Measurements from ENCODE around the gene OR6B1. TPM values are rescaled to one million over a fixed set of nuclear protein-coding genes. Genes with fewer than 3 reads are reported as not detected.
"Not testable (repeated sequence)": the region's sequence is repeated elsewhere in the genome, so short reads cannot be mapped to it uniquely, and the experiment has no call there.

The OR6B1 gene
- total RNA-seq, 1 donor from 2014 or later: not detected

GRCh38 chr7:144032516-144032915 is 32.4 kb downstream of the OR6B1 start:
- ATAC-seq (no peak), DNase-seq (ENCODE audit: missing footprints) (no peak)
- intact Hi-C loops (cut with DNase I): no loop called here

- DNase-seq (ENCODE audit: missing footprints) (no peak), ATAC-seq (no peak)
- intact Hi-C loops (cut with DNase I): no loop called here
These were observed 33.0 kb downstream of the OR6B1 start for GRCh38 chr7:144032985-144033709.

GRCh38 chr7:144035385-144035784 is 35.3 kb downstream of the OR6B1 start:
- DNase-seq (ENCODE audit: missing footprints): no peak
- ATAC-seq: no peak
- intact Hi-C loops (cut with DNase I): no loop called here

DNA sequence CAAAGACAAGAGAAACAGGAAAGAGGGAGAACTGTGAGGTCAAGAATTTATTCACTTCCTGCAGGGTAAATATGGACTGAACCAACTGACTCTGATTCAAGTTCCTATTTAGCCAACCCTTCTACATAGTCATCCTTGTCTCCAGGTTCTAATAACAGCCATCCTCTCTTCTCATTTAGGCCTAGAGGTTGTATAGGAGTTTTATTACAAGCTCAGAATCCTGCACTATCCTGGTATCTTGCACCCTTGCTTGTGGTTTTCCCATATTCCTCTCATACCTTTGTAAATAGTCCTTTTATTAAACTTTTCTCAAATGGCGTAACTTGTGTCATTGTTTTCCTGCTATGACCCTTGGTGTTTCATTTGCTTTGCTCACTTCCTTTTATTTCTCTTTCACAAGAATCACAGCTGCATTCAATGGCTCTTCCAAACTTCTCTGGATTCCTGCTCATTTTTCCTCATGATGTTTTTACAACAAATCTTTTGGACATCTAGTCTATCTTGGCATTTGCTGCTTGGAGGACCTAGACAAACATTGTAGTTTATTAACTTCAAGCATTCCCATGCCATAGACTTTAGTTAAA is 36.3 kb downstream of the OR6B1 start:
- ATAC-seq: no peak
- intact Hi-C loops (cut with DNase I): no loop called here

DNA sequence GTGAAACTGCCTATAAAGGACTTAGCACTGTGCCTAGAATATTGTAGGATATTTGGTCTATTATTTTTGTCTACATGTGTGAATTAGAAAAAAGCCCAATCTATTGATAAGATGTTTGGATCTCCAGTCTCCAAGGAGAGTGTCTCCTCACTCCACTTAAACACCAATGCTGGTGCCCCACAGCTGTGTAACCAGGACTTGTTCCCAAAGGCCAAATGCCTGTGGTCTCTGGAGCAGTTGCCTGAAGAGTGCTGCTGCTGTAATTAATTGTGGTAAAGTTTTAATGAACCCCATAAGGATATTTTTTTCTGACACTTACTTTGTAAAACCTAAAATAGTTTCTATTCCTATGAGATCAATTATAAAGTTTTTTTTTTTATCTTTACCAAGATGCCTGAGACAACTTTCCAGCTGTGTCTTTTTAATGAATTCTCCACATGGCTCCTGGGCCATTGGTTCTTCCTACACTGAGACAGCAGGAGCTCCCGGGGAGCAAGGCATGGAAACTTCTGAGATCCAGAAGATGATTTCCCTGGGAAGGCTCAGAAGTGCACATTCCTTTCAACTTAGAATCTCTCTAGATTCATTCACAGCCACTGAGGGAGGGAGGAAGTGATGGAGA is 37.4 kb downstream of the OR6B1 start:
- intact Hi-C loops (cut with DNase I): no loop called here
- DNase-seq (ENCODE audit: missing footprints) (no peak), ATAC-seq (peak; percentile 62)

More for the DNA sequence above, 36.3 kb downstream of the OR6B1 start:
- DNase-seq (ENCODE audit: missing footprints): no peak

DNA sequence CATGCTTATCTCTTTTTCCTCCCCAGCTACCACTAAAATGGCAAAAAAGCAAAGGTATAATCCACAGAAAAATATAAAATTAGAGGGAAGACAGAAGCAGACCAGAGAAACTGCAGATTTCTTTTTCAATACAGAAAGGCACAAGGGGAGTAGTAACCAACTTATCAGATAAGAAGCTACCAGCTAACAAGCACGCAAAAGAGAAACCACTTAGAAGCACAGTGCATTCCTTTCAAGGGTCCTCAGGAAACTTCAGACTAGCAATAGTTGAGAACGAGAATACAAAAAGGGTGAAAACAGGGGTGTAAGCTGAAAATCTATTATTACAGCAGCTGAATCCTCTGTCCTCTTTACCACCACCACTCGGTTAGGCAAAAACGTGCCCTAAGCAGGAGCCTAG is 38.8 kb downstream of the OR6B1 start:
- intact Hi-C loops (cut with DNase I): no loop called here
- ATAC-seq (no peak), DNase-seq (ENCODE audit: missing footprints) (no peak)

DNA sequence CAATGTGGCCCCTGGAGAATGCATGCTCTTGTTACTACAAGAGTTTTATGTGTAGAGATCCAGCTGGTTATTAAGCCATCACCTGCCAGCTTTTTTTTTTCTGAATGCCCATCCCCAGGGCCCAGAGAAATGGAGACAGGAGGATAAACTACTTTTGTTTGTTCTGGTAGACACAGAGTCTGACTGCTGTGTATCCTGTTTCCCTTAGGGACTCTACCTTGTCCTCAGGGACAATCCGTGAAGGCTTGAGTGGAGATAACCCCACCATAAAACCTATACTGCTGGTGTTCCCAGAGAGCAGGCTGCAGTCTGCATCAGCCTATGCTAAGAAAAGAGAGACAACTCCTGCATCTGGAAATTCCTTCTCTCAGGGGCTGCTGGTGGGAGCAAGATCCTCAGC is 48.5 kb downstream of the OR6B1 start, which contains the start of gene OR2A5:
Gene OR2A5, plus strand, starts transcription at position 301 of the 400 bp plus-strand sequence. CDS start 1,454 bp downstream, outside the sequence.
- DNase-seq (ENCODE audit: missing footprints) (no peak), ATAC-seq (no peak)
- intact Hi-C loops (cut with DNase I): no loop called here

- no peak for DNase-seq (ENCODE audit: missing footprints)
- ATAC-seq: no peak
- intact Hi-C loops (cut with DNase I): no loop called here
These were observed 49.4 kb downstream of the OR6B1 start for GRCh38 chr7:144049491-144049890.

- intact Hi-C loops (cut with DNase I): no loop called here
- ATAC-seq (no peak), DNase-seq (ENCODE audit: missing footprints) (no peak)
These were observed 50.0 kb downstream of the OR6B1 start for GRCh38 chr7:144050093-144050492.

GRCh38 chr7:144050884-144051283 is 50.8 kb downstream of the OR6B1 start:
- DNase-seq (ENCODE audit: missing footprints); intact Hi-C loops (cut with DNase I); ATAC-seq: not testable (repeated sequence)

- ATAC-seq (no peak), DNase-seq (ENCODE audit: missing footprints) (no peak)
- intact Hi-C loops (cut with DNase I): no loop called here
These were observed 57.8 kb downstream of the OR6B1 start for GRCh38 chr7:144057954-144058353.

Other genes starting within 250 kb of the OR6B1 start
- not detected for gene CTAGE6, start 242.6 kb upstream of the OR6B1 start, total RNA-seq
- 38.7 TPM for gene TCAF1, start 98.1 kb upstream of the OR6B1 start, total RNA-seq
- gene OR2F2, start 65.1 kb upstream of the OR6B1 start, total RNA-seq: not detected
- gene OR2F1, start 45.5 kb upstream of the OR6B1 start, total RNA-seq: not detected
- gene OR2A5, start 48.6 kb downstream of the OR6B1 start, total RNA-seq: not detected
- not detected for gene OR2A25, start 69.5 kb downstream of the OR6B1 start, total RNA-seq
- not detected for gene OR2A12, start 86.0 kb downstream of the OR6B1 start, total RNA-seq
- gene OR2A2, start 109.3 kb downstream of the OR6B1 start, total RNA-seq: not detected
- gene OR2A14, start 122.9 kb downstream of the OR6B1 start, total RNA-seq: not detected
- gene CTAGE4, start 183.1 kb downstream of the OR6B1 start, total RNA-seq: 0.30 TPM
- gene ARHGEF35, start 195.5 kb downstream of the OR6B1 start, total RNA-seq: 0.87 TPM
- not detected for gene OR2A42, start 239.3 kb downstream of the OR6B1 start, total RNA-seq

Data from Right ventricle myocardium inferior (tissue), 1 donor.